ENCODE data around the gene RIPOR3.
"Not testable (repeated sequence)": the region's sequence is repeated elsewhere in the genome, so short reads cannot be mapped to it uniquely, and the experiment has no call there.

RIPOR3 gene

DNA sequence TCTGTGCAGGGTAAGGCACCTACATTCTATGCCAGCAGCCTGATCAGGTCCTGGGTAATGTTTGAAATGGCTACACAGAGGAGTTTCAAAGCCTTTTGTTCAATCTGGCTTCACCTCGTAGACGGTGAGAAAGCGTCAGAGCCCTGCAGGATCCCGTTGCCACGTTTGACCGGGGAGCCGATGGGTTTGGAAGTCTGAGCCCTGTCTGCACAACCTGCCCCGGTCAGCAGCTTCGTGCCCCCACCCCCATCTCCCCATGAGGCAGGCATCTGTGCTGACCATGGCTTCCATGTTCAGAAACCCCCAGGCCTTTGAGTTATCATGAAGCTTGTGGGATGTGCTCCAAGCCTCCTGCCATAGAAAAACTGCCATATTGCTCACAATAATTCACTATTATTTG is 117.2 kb downstream of the RIPOR3 start:
- Histone ChIP-seq H3K36me3 (ENCODE audit: low read depth) (peaks cover 99% of the 10 kb centered on the region), H3K27me3 (ENCODE audit: insufficient read depth, poor library complexity, severe bottlenecking) (no peaks in the 10 kb centered on the region), H3K4me1 (ENCODE audit: insufficient read depth, poor library complexity, severe bottlenecking) (no peaks in the 10 kb centered on the region), H3K27ac (ENCODE audit: poor library complexity, severe bottlenecking) (peak overlapping the region; percentile 6), H3K9me3 (ENCODE audit: severe bottlenecking) (no peaks in the 10 kb centered on the region), H3K4me3 (ENCODE audit: severe bottlenecking) (no peak overlapping the region)
- no peak for ATAC-seq (ENCODE audit: low read depth)
- TF ChIP-seq, protein P1, sequence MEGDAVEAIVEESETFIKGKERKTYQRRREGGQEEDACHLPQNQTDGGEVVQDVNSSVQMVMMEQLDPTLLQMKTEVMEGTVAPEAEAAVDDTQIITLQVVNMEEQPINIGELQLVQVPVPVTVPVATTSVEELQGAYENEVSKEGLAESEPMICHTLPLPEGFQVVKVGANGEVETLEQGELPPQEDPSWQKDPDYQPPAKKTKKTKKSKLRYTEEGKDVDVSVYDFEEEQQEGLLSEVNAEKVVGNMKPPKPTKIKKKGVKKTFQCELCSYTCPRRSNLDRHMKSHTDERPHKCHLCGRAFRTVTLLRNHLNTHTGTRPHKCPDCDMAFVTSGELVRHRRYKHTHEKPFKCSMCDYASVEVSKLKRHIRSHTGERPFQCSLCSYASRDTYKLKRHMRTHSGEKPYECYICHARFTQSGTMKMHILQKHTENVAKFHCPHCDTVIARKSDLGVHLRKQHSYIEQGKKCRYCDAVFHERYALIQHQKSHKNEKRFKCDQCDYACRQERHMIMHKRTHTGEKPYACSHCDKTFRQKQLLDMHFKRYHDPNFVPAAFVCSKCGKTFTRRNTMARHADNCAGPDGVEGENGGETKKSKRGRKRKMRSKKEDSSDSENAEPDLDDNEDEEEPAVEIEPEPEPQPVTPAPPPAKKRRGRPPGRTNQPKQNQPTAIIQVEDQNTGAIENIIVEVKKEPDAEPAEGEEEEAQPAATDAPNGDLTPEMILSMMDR (IDR thresholded peaks at IDR 0.05; ENCODE audit: poor library complexity, severe bottlenecking) = no peak
- peak; percentile 80 for DNase-seq (ENCODE audit: low spot score)

DNA sequence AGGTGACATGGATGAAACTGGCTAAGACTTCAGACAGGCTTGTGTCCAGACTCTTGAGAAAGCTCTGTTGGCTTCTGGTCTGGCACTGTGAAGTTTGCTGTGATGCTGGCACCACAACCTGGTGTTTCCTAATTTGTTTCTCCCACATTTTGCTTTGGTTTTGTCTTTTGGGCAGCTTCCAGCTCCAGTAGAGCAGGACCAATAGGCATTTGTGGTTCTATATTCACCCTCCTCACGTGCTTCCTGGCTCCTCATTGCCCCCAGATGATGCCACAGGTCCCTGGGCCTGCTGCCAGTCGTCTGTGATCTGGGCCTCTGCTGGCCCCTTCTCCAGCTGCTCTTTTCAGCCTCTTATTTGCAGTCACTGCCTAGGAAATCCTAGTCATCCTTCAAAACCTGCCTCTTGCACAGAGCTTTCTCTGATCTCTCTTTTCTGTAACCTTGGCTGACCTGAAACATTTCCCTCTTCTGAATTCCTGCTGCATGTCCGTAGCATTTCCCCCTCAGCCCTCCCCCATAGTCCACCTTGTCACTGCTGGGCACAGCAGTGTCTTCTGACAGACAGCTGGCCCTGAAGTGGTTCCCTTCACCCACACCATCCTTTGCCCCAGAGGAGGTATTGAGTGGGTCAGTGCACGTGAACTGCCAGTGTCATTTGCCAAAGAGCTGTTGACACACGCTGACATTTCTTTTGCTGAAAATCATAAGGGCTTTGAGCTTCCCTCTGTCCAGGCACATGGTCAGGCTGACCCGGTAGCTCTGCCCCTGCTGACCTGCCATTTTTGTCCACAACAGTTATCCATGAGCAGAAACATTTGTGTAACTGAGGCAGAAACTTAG is 118.2 kb downstream of the RIPOR3 start:
- ATAC-seq (ENCODE audit: low read depth) (no peak), DNase-seq (ENCODE audit: low spot score) (no peak)
- H3K4me1 ChIP-seq (ENCODE audit: insufficient read depth, poor library complexity, severe bottlenecking) = no peaks in the 10 kb centered on the region
- peak overlapping the region; percentile 6 for H3K27ac ChIP-seq (ENCODE audit: poor library complexity, severe bottlenecking)
- H3K36me3 ChIP-seq (ENCODE audit: low read depth) = peaks cover 99% of the 10 kb centered on the region
- no peaks in the 10 kb centered on the region for H3K9me3 ChIP-seq (ENCODE audit: severe bottlenecking)
- TF ChIP-seq, protein P1 (IDR thresholded peaks at IDR 0.05; ENCODE audit: poor library complexity, severe bottlenecking) = no peak
- no peak overlapping the region for H3K4me3 ChIP-seq (ENCODE audit: severe bottlenecking)
- no peaks in the 10 kb centered on the region for H3K27me3 ChIP-seq (ENCODE audit: insufficient read depth, poor library complexity, severe bottlenecking)

DNA sequence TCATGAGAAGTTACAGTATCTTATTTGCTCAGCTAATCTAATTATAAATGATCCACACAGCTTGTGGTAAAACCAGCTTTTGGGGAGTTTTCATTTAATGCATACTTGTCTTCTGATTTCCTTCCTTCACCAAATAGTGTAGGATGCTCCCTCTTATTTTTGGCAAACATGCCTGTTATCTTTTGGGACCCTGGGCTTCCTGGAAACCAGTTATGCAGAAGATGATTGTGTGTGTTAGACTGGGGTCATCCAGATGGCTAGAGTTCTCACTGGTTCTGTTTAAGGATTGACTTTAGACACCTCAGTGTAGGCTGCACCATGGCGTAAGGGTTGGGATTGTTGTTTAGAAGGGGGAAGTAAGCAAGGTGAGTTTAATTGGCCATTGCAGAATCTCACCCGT is 119.9 kb downstream of the RIPOR3 start:
- no peak overlapping the region for H3K4me3 ChIP-seq (ENCODE audit: severe bottlenecking)
- H3K36me3 ChIP-seq (ENCODE audit: low read depth) = peaks cover 99% of the 10 kb centered on the region
- no peaks in the 10 kb centered on the region for H3K4me1 ChIP-seq (ENCODE audit: insufficient read depth, poor library complexity, severe bottlenecking)
- TF ChIP-seq, protein P1 (IDR thresholded peaks at IDR 0.05; ENCODE audit: poor library complexity, severe bottlenecking) = no peak
- ATAC-seq (ENCODE audit: low read depth) (no peak), DNase-seq (ENCODE audit: low spot score) (no peak)
- no peaks in the 10 kb centered on the region for H3K27me3 ChIP-seq (ENCODE audit: insufficient read depth, poor library complexity, severe bottlenecking)
- H3K9me3 ChIP-seq (ENCODE audit: severe bottlenecking) = no peaks in the 10 kb centered on the region
- no peak overlapping the region for H3K27ac ChIP-seq (ENCODE audit: poor library complexity, severe bottlenecking)

DNA sequence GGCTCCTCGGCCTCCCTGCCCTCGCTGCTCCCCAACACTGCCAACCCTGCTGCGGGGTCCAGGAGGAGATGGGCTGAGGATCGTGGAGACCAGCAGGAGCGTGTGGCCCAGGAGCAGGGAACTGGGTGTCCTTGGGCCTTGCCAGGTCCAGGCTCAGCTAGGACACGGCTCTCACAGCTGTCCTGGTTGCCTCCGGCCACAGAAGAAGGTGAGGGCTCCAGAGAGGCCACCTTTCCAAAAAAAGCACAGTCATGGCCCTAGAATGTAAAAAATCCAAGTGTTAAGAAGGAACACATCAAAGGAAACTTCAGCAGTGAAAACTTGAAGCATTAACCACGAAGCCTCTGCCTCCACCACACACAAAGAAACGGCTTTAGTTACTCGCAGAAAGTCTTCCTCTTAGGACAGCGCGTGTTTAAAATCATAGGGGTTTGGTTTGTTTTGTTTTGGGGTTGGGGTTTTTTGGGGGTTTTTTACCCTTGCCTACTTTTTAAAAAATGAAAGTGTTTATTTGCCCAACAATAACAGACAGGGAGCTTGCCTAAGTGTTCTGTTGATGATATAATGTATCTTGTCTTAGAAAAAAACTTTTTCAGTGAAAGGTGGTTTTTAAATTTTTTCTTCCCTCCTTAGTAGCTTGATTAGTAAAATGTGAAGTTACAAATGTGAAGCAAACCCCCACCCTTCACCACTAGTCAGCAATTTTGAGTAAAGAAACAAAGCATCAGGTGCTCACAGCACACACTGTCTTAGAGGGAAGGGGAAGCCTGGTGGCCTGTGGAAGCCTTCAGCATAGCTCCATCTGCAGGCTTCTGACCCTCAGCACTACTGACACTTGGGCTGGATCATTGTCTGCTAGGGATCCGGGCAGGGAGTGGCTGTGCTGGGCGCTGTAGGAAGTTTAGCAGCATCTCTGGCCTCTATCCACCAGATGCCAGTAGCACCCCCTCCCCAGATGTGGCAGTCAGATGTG is 121.2 kb downstream of the RIPOR3 start:
- no peak overlapping the region for H3K27ac ChIP-seq (ENCODE audit: poor library complexity, severe bottlenecking)

DNA sequence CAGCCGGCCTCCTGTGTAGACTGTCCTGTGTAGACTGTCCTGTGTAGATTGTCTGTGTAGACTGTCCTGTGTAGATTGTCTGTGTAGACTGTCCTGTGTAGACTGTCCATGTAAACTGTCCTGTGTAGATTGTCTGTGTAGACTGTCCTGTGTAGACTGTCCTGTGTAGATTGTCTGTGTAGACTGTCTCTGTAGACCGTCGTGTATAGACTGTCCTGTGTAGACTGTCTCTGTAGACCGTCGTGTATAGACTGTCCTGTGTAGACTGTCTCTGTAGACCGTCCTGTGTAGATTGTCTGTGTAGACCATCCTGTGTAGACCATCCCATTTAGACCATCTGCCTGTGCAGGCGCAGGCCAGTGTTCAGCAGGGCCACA is 121.9 kb downstream of the RIPOR3 start:
- peaks cover 99% of the 10 kb centered on the region for H3K36me3 ChIP-seq (ENCODE audit: low read depth)
- H3K9me3 ChIP-seq (ENCODE audit: severe bottlenecking); H3K4me3 ChIP-seq (ENCODE audit: severe bottlenecking); H3K27ac ChIP-seq (ENCODE audit: poor library complexity, severe bottlenecking); DNase-seq (ENCODE audit: low spot score); H3K27me3 ChIP-seq (ENCODE audit: insufficient read depth, poor library complexity, severe bottlenecking); H3K4me1 ChIP-seq (ENCODE audit: insufficient read depth, poor library complexity, severe bottlenecking): not testable (repeated sequence)
- ATAC-seq (ENCODE audit: low read depth) = 0 out of 3 replicates have a peak, but pooled peaks have one; percentile 3

More for the DNA sequence above, 121.2 kb downstream of the RIPOR3 start:
- no peaks in the 10 kb centered on the region for H3K9me3 ChIP-seq (ENCODE audit: severe bottlenecking)
- peak; percentile 74 for DNase-seq (ENCODE audit: low spot score)
- peak; percentile 55 for ATAC-seq (ENCODE audit: low read depth)
- H3K4me3 ChIP-seq (ENCODE audit: severe bottlenecking) = no peak overlapping the region
- H3K27me3 ChIP-seq (ENCODE audit: insufficient read depth, poor library complexity, severe bottlenecking) = no peaks in the 10 kb centered on the region
- H3K4me1 ChIP-seq (ENCODE audit: insufficient read depth, poor library complexity, severe bottlenecking) = no peaks in the 10 kb centered on the region
- peaks cover 99% of the 10 kb centered on the region for H3K36me3 ChIP-seq (ENCODE audit: low read depth)
- TF ChIP-seq, protein P1 (IDR thresholded peaks at IDR 0.05; ENCODE audit: poor library complexity, severe bottlenecking) = peak; percentile 67
